Activated T-helper 2 cell treated with anti-CD3 and anti-CD28 coated beads, Interferon-gamma antibody, Interleukin-2, Interleukin-4, amounts not matched to agents 10 μg/mL and 5 μg/mL and 100 μg/mL, durations not matched to agents 14 hours and 24 hours and 36 hours (primary cell): Measurements from ENCODE around the gene CALY. TPM values are rescaled to one million over a fixed set of nuclear protein-coding genes. Genes with fewer than 3 reads are reported as not detected.

Experiments
- DNase-seq: peaks from one replicate; pipeline ENCODE4 v3.0.0; 2021; ENCODE audit warnings: low spot score
- H3K27ac Mint-ChIP-seq: one replicate; pipeline ENCODE4 v1.8.0; 2021; ENCODE audit warnings: mixed read lengths
- H3K27me3 Mint-ChIP-seq: one replicate; pipeline ENCODE4 v1.8.0; 2021; ENCODE audit warnings: low read depth, mixed read lengths
- H3K36me3 Mint-ChIP-seq: one replicate; pipeline ENCODE4 v1.8.0; 2021; ENCODE audit warnings: low read depth, mixed read lengths
- H3K4me1 Mint-ChIP-seq: one replicate; pipeline ENCODE4 v1.8.0; 2021; ENCODE audit warnings: low read depth, mixed read lengths
- H3K4me3 Mint-ChIP-seq: one replicate; pipeline ENCODE4 v1.8.0; 2021; ENCODE audit warnings: low read depth, mild to moderate bottlenecking, moderate library complexity, mixed read lengths
- H3K9me3 Mint-ChIP-seq: one replicate; pipeline ENCODE4 v1.8.0; 2021; ENCODE audit warnings: mixed read lengths
- intact Hi-C: fragments of 100-400 bp; cut with micrococcal nuclease; formaldehyde crosslinking; loops from one replicate; pipeline ENCODE4 v1.15.1; 2023
- total RNA-seq: library from RNA; stranded (reverse); gene quantifications from 2 replicates; pipeline ENCODE4 v1.2.3, GENCODE V29; 2022

Gene CALY
- total RNA-seq, 1 donor from 2014 or later: not detected

DNA sequence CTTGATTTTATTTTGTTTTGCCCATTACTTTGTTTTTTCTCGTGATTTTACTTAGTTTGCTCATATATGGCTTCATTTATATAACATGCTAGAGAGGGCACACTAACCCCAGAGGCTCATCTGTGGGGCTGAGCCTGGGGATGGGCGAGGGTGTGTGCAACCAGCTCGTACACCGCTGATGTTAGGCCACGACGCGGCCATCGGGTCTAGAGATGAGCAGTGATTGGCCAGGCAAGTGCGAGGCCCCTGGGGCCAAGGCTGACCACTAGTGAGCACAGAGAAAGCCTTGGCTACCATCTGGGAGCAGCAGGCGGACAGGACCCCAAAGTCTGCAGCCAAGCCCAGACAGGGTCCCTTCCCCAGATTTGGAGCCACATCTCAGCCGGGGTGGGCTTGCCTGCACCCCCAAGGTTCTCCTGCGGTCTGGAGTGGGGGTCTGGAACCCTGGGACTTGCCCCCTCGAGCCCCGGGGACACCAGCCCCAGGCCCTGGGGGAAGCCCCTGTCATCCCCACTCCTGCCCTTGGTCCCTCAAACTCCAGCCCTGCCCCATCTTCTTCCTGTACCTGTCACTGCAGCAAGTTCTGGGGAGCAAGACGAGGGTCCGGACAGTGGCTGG is 17.4 kb upstream of the CALY start:
- Mint-ChIP-seq H3K27ac (no peak overlapping the region), H3K27me3 (peaks cover 2% of the 10 kb centered on the region), H3K4me1 (peaks cover 2% of the 10 kb centered on the region), H3K9me3 (no peaks in the 10 kb centered on the region), H3K4me3 (no peak overlapping the region), H3K36me3 (peaks cover 4% of the 10 kb centered on the region)
- intact Hi-C loops: no loop called here
- no peak for DNase-seq

DNA sequence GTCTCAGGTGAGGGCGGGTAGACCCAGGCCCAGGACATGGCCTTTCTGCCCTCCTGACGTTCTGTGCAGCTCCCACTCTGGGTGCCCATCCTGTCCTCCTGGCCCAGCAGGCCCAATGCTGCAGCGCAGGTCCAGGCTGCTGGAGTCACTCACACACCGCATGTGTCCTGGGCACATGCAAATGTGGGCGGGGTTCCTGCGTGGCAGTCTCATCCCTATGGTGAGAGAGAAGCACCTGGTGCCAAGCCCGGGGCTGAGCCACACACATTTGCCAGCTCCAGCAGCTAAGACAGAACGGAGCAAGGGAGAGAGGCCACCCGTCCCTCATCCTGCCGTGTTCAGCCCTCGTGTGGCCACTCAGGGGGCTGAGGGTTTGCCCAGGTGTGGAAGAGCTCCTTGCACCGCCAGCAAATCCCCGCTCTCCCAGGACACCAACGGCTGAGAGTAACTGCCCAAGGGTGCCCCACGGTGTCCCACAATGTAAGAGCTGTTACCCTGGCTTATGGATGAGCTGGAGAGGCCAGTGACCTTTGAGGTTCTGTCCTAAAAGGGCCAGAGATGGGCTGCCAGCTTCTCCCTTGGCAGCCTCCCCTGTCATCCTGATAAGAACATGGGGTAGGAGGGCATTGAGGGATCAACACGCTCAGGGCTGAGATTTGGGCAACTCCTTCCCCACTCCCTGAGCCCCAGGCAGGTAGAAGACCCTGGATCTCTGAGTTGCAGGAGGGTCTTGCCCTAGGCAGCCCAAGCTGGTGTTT is 16.7 kb upstream of the CALY start:
- peaks cover 2% of the 10 kb centered on the region for H3K4me1 Mint-ChIP-seq
- no peak overlapping the region for H3K4me3 Mint-ChIP-seq
- peaks cover 3% of the 10 kb centered on the region for H3K27me3 Mint-ChIP-seq
- no peak overlapping the region for H3K27ac Mint-ChIP-seq
- H3K9me3 Mint-ChIP-seq: no peaks in the 10 kb centered on the region
- DNase-seq: no peak
- peaks cover 4% of the 10 kb centered on the region for H3K36me3 Mint-ChIP-seq
- intact Hi-C loops: no loop called here

DNA sequence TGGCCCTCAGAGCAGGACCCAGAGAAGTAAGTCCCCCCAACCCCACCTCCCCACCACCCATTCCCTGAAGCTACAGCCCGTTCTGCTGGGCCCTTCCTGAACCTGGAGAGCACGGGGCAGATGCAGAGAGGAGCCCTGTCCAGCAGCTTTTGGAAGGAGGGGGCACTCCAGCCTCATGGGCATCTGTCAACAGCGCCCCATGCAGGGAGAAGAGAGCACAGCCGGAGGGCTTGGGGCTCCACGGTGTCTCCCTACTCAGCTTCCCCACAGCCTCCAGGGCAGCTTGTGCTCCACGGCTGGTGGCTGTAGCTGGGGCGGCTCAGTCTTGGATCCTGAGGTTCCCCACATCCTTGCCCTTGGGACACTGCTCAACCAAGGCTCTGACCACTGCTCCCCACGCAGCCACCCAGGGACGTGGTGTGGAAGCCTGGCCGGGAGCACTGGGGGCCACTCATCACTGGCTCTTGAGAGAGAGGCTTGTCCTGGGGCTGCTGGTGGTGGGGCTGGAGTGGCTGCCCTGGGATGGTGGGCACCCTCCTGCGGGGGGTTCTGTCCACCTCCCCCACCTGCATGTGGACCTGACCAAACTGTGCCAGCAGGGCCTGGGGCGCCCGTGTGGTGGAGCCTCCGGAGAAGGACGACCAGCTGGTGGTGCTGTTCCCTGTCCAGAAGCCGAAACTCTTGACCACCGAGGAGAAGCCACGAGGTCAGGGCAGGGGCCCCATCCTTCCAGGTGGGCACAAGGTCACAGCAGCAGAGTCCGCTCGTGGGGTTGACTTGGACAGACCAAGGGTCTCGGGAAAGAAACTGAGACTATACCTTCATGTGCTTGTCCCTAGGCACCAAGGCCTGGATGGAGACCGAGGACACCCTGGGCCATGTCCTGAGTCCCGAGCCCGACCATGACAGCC is 15.0 kb upstream of the CALY start:
- Mint-ChIP-seq H3K4me1 (peaks cover 2% of the 10 kb centered on the region), H3K27me3 (peaks cover 3% of the 10 kb centered on the region), H3K4me3 (no peak overlapping the region), H3K9me3 (no peaks in the 10 kb centered on the region), H3K36me3 (peaks cover 4% of the 10 kb centered on the region), H3K27ac (no peak overlapping the region)
- intact Hi-C loops: no loop called here
- no peak for DNase-seq

DNA sequence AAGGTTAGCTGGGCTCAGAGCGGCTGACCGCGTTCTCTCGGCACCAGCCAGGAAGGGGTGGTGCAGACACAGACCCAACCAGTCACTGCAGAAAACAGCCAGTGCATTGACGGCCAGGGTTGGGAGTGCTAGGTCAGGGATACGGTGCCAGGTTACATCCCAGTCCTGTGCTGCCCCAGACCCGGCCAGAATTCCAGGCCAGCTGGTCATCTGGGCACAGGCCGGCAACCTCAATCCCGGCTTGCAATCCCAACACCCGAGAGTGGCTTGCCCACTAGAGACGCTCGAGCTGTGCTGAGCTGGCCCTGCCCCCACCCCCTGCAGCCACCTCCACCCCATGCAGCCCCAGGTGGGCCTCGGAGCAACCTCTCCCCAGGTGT is 14.2 kb upstream of the CALY start:
- intact Hi-C loops: no loop called here
- peaks cover 2% of the 10 kb centered on the region for H3K4me1 Mint-ChIP-seq
- H3K27ac Mint-ChIP-seq: no peak overlapping the region
- peaks cover 3% of the 10 kb centered on the region for H3K27me3 Mint-ChIP-seq
- H3K36me3 Mint-ChIP-seq: peaks cover under 1% of the 10 kb centered on the region
- H3K9me3 Mint-ChIP-seq: no peaks in the 10 kb centered on the region
- DNase-seq: no peak
- no peak overlapping the region for H3K4me3 Mint-ChIP-seq

DNA sequence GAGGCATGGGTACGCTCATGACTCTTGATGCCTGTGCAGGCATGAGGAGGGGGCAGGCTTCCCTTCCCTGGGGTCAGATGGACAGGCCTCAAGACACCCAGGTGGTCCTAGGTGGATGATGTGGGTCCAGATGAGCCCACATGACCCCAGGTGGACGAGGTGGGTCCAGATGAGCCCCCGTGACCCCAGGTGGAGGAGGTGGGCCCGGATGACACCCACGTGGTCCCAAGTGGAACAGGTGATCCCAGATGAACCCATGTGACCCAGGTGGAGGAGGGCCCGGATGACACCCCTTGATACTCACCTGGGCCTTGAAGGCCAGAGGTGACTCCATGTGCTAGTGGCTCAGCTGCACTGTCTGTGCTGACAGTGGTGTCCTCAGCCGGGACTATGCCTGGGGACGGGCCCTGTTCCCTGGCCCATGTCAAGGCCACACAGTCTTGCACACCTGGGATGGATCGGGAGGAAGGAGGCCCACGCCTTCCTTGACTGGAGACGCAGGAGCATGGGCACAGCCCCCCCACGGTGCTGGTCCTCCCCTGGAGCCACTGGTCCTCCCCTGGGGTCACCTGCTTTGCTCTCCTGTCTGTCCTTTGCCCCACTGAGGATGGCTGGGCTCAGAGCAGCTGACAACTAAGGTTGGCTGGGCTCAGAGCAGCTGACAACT is 13.7 kb upstream of the CALY start:
- no peaks in the 10 kb centered on the region for H3K36me3 Mint-ChIP-seq
- no peak for DNase-seq
- no peak overlapping the region for H3K4me3 Mint-ChIP-seq
- H3K27ac Mint-ChIP-seq: no peak overlapping the region
- H3K9me3 Mint-ChIP-seq: no peaks in the 10 kb centered on the region
- peaks cover 2% of the 10 kb centered on the region for H3K4me1 Mint-ChIP-seq
- intact Hi-C loops: no loop called here
- H3K27me3 Mint-ChIP-seq: peaks cover 3% of the 10 kb centered on the region

DNA sequence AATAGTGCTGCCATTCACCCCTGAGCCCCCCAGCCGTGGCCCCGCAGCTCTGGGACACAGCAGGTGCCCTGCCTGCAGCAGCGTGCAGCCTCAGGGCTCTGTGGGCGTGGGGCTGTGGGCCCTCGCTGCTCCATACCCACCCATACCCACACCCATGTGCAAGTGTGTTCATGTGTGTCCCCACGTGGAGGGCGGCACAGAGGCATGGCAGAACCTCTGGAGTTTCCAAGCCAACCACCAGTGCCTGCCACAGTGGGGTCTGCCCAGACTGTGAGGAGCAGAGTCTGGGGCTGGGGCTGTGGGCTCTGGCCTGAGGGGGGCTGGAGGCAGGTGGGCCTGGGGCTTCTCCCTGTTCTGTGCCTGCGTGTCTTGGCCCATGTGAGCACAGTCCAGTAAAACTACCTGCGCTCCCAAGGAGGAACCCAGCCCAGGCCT is 12.9 kb upstream of the CALY start:
- intact Hi-C loops: no loop called here
- DNase-seq: no peak
- Mint-ChIP-seq H3K27ac (no peak overlapping the region), H3K4me1 (peaks cover 2% of the 10 kb centered on the region), H3K9me3 (no peaks in the 10 kb centered on the region), H3K36me3 (no peaks in the 10 kb centered on the region), H3K4me3 (no peak overlapping the region), H3K27me3 (peaks cover 3% of the 10 kb centered on the region)

DNA sequence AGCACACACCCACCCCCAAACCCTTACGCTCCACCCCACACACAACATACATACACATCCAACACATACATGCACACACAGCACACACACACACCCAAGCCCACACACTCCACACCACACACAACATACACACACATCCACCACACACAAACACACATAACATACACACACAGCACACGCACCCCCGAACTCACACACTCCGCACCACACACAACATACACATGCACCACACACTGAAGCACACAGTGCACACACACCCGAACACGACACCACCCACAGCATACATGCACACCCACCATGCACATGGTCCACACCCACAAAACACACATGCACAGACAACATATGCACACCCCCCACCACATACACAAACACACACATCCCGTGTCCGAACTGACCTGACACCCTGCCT is 12.5 kb upstream of the CALY start:
- Mint-ChIP-seq H3K4me1 (peaks cover 2% of the 10 kb centered on the region), H3K27me3 (peaks cover 4% of the 10 kb centered on the region), H3K36me3 (no peaks in the 10 kb centered on the region), H3K4me3 (no peak overlapping the region), H3K9me3 (no peaks in the 10 kb centered on the region), H3K27ac (no peak overlapping the region)
- no peak for DNase-seq
- intact Hi-C loops: no loop called here

DNA sequence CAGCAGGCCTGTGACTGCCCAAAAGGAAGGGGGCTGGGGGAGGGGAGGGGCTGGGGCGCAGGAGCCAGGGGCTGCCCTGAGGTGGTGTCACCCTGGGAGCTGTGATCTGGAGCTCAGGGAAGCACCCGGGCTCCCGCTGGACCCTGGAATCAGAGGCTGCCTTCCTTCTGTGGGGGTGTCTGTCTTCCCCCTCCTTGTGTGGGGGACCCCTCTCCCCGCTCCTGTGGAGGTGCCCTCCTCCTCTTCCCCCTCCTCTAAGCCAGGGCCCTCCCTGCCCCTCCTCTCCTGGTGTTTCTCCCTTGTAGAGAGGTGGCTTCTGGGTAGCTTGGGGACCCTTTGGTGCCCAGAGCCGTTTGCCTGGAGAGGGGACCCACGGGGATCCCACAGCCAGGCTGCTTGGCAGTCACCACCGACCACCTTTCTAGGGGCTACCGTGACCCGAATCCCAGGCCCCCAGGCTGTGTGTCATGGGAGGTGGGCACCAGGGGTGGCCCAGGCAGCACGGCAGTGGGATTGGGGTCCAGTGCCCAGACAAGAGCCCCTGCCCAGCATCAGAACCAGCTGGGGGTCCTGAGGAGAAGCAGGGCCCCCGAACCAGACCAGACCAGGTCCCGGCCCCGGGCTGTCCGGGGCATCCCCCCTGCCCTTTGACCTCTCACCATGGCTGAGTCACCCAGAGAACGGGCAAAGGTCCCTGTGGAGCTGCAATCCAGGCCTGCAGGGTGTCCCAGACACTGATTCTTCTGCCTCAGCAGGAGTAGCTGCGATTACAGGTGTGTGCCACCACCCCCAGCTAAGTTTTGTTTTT is 11.2 kb upstream of the CALY start:
- Mint-ChIP-seq H3K27ac (no peak overlapping the region), H3K9me3 (no peaks in the 10 kb centered on the region)
- intact Hi-C loops: no loop called here

DNA sequence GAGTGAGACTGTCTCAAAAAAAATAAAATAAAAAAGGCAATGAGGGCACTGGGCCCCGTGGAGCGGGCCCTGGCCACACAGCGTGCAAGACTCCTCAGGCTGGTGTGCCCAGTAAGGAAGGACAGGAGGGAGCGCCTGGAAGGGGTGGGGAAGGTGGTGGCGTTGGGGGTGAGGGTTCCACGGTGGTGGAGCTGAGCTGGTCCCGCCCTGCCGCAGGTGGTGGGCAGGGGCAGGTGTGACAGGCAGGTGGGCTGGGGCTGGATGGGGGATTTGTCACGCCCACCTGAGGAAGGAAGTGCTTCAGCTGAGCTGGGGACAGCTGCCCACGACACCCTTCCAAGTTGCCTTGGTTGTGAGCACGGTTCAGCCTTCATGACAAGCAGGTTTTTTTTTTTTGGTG is 9.7 kb upstream of the CALY start:
- H3K4me3 Mint-ChIP-seq: no peak overlapping the region
- H3K27ac Mint-ChIP-seq: no peak overlapping the region
- peaks cover 2% of the 10 kb centered on the region for H3K4me1 Mint-ChIP-seq
- H3K27me3 Mint-ChIP-seq: peaks cover 7% of the 10 kb centered on the region
- intact Hi-C loops: no loop called here
- no peaks in the 10 kb centered on the region for H3K36me3 Mint-ChIP-seq
- no peak for DNase-seq
- no peaks in the 10 kb centered on the region for H3K9me3 Mint-ChIP-seq

More for the DNA sequence above, 11.2 kb upstream of the CALY start:
- Mint-ChIP-seq H3K4me1 (peaks cover 2% of the 10 kb centered on the region), H3K4me3 (no peak overlapping the region), H3K27me3 (peaks cover 7% of the 10 kb centered on the region), H3K36me3 (no peaks in the 10 kb centered on the region)
- DNase-seq: no peak

DNA sequence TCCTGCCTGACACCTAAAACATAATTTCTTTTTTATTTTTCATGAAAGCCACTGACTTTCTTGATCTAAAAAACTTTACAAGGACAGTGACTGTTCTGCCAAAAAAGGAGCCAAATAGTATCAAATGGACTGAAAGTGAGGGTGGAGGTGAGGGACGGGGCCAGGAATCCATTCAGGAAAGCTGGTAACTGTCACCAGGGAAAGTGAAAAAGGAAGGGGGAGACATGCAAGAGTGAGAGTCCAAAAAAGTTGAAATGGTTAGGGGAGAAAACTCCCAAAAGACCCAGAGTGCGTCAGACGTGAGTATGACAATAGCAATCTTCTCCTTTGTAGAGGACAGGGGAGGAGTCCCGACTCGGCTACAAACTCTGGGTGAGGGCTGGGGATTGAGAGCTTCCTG is 7.5 kb upstream of the CALY start:
- Mint-ChIP-seq H3K4me3 (no peak overlapping the region), H3K27ac (no peak overlapping the region)
- intact Hi-C loops: no loop called here

DNA sequence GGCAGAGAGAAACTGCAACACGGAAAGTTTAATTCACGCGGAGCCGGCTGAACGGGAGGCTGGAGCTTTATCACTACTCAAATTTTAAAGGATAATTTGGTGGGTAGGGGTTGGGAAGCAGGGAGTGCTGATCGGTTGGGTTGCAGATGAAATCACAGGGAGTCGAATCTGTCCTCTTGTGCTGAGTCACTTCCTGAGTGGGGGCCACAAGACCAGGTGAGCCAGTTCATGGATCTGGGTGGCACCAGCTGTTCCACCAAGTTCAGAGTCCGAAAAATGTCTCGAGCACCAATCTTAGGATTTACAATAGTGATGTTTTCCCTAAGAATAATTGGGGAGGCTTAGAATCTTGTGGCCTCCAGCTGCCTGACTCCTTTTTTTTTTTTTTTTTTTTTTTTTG is 6.9 kb upstream of the CALY start:
- no peaks in the 10 kb centered on the region for H3K9me3 Mint-ChIP-seq
- H3K4me3 Mint-ChIP-seq: no peak overlapping the region
- H3K36me3 Mint-ChIP-seq: no peaks in the 10 kb centered on the region
- peaks cover 4% of the 10 kb centered on the region for H3K27me3 Mint-ChIP-seq
- DNase-seq: no peak
- no peak overlapping the region for H3K27ac Mint-ChIP-seq
- no peaks in the 10 kb centered on the region for H3K4me1 Mint-ChIP-seq
- intact Hi-C loops: no loop called here

More for the DNA sequence above, 7.5 kb upstream of the CALY start:
- DNase-seq: no peak
- no peaks in the 10 kb centered on the region for H3K36me3 Mint-ChIP-seq
- no peaks in the 10 kb centered on the region for H3K9me3 Mint-ChIP-seq
- peaks cover 6% of the 10 kb centered on the region for H3K27me3 Mint-ChIP-seq
- H3K4me1 Mint-ChIP-seq: peaks cover 2% of the 10 kb centered on the region

DNA sequence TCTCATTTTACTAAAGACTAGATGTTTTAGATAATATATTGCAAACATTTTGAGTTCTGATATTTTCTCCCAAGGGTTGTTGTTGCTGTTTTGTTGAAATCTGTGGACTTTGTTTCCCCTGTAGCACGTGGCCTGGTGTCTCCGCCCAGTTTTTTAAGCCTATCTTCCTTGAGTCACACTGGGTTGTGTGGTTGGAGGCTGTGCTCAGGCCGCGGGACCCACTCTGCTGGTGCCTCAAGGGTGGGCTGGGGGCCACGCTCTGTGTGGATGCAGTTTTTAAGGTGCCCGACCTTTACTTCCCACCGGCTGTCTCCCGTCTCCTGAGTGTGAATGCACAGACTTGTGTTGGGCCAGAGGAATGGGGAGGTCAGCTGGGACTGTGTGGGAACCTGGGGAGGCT is 6.2 kb upstream of the CALY start:
- Mint-ChIP-seq H3K27ac (no peak overlapping the region), H3K27me3 (peaks cover 4% of the 10 kb centered on the region), H3K4me1 (no peaks in the 10 kb centered on the region), H3K36me3 (no peaks in the 10 kb centered on the region), H3K9me3 (no peaks in the 10 kb centered on the region), H3K4me3 (no peak overlapping the region)
- intact Hi-C loops: no loop called here
- DNase-seq: no peak
